22Rv1 (cell line): ENCODE data around the gene KLHL40.

ENCODE experiments used
- CTCF ChIP-seq: fragments of 450-650 bp; IDR thresholded peaks from 2 replicates; pipeline ENCODE4 v1.5.1; 2017; ENCODE audit warnings: mild to moderate bottlenecking
- ZFX ChIP-seq: fragments of 450-650 bp; IDR thresholded peaks from 2 replicates; pipeline ENCODE4 v1.6.1; 2017; ENCODE audit warnings: antibody characterized with exemption, borderline replicate concordance

GRCh38 chr3:42712344-42712648 is 27.0 kb downstream of the KLHL40 start:
- TF ChIP-seq CTCF (no peak), ZFX (no peak)
